HG02981 (cell line): ENCODE measurements around the gene LRSAM1.

Experiments used
- ATAC-seq: cut with Tn5 transposase; IDR thresholded peaks from one replicate; pipeline ENCODE4 v1.9.1; 2021; ENCODE audit warnings: mild to moderate bottlenecking, moderate library complexity; ENCODE audit not compliant: unreplicated experiment

Gene LRSAM1

GRCh38 chr9:127495884-127496555 is 44.7 kb downstream of the LRSAM1 start:
- no peak for ATAC-seq

DNA sequence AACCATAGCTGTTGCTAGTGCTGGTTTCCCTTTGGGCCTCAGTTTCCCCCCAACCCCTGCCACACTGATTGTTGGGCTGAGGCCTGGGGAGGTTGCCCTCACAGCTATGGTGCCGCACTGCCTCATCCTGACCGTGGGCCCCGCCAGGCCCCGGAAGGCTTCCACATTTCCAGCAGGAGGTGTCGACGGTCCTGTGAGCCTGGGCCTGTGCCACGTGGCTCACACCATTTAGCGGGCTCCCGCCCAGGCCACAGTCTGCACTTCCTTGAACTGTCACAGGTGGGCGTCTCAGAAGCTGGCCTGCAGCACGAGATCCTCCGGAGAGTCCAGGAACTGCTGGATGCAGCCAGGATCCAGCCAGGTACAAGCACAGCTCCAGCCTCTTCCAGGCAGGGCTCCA is 45.7 kb downstream of the LRSAM1 start:
- no peak for ATAC-seq

- ATAC-seq: no peak
Observed at GRCh38 chr9:127497656-127498290, 46.5 kb downstream of the LRSAM1 start.

DNA sequence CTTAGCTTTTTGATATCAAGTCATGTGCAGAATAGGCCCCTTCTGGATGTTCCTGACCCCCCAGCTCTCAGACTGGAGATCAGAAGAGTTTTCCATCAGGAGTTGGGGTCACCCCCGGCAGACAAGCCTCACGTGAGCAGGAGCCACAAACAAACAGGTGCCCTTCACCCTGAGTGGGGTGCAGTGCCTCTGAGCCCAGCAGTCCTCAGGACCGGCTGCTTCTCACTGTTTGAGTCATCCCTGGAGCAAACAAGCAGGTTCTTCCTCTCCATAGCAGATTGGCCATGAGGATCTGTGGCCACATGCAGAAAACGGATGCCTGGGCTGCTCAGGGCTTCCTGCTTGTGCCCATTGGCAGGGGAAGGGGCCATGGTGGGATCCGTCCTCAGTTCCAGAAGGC is 47.0 kb downstream of the LRSAM1 start:
- no peak for ATAC-seq

DNA sequence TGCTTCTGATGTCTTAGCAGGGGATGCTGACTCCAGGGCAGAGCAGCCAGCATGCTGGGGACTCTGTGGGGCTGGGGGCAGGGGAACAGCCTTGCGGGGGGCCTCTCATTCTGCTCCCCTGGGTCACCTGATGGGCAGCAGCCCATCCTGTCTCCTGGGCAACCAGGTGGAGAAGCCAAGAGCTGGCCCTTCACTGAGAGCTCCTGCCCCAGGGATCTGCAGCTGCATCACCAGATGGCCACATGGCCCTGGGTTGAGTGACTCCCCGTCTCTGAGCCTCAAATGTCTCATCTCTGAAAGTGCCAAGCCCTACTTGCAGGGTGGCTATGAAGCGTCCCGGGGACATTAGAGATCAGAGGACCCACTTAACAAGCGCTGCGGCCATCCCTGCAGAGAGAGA is 49.1 kb downstream of the LRSAM1 start:
- ATAC-seq: no peak

- no peak for ATAC-seq
Observed at GRCh38 chr9:127500862-127501261, 49.6 kb downstream of the LRSAM1 start.

GRCh38 chr9:127501821-127502343 is 50.6 kb downstream of the LRSAM1 start:
- ATAC-seq: no peak

- no peak for ATAC-seq
Observed at GRCh38 chr9:127502706-127503378, 51.5 kb downstream of the LRSAM1 start.

DNA sequence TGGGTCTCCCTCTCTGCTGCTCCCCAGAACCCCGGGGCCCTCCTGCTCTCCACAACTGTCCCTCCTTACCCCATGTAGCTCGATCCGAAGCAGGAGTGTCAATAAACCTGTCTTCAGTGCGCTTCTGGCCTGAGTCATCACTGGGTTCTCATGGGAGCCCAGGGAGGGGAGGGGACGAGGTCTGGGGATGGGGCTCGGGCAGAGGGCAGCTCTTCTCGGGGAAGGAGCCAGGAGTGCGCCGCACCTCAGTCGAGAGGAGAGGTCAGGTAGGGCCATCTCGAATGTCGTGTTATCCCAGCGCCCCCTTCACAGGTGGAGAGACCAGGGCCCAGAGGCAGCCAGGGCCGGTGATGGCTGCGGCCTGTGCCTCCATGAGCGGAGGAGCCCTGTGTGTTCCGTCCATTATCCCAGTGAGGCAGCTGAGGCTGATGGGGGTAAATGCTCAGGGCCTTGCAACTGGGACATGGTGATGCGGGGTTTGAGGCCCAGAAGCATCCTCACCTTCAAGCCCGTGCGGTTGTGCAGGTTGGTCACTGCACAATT is 52.1 kb downstream of the LRSAM1 start:
- no peak for ATAC-seq

GRCh38 chr9:127503947-127504886 is 52.9 kb downstream of the LRSAM1 start:
- no peak for ATAC-seq

GRCh38 chr9:127504887-127505251 is 53.6 kb downstream of the LRSAM1 start:
- ATAC-seq: no peak

- ATAC-seq: no peak
Observed at GRCh38 chr9:127505396-127506116, 54.2 kb downstream of the LRSAM1 start.

DNA sequence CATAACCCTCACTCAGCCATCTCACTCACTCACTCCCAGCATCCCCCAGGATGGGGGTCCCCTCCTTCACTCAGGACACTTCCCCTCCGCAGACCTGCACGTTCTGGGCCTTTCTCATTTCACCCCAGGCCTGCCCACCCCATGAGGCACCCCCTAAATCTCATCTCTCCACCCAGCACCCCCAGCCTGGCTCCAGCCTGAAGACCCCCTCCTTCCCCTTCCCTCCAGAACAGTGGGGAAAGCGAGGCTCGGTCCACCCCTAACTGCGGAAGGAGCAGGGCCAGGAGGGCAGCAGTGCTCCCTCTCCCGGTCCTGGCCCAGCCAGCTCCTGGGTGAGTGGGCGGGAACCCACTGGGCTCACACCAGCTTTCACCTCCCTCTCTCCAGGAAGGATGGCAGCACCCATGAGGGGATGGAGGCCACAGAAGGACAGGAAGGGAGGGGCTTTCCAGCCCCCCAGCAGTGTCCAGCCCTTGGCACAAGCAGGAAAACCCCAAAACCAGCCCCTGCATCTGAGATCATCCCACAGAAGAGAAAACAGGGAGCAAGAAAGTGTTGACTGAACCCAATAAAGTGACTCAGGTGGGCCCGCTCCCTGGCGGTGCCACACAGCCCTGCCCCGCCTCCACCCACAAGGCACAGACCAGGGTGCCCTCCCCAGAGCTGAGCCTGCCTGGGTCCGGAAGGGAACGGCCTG is 55.0 kb downstream of the LRSAM1 start:
- no peak for ATAC-seq

DNA sequence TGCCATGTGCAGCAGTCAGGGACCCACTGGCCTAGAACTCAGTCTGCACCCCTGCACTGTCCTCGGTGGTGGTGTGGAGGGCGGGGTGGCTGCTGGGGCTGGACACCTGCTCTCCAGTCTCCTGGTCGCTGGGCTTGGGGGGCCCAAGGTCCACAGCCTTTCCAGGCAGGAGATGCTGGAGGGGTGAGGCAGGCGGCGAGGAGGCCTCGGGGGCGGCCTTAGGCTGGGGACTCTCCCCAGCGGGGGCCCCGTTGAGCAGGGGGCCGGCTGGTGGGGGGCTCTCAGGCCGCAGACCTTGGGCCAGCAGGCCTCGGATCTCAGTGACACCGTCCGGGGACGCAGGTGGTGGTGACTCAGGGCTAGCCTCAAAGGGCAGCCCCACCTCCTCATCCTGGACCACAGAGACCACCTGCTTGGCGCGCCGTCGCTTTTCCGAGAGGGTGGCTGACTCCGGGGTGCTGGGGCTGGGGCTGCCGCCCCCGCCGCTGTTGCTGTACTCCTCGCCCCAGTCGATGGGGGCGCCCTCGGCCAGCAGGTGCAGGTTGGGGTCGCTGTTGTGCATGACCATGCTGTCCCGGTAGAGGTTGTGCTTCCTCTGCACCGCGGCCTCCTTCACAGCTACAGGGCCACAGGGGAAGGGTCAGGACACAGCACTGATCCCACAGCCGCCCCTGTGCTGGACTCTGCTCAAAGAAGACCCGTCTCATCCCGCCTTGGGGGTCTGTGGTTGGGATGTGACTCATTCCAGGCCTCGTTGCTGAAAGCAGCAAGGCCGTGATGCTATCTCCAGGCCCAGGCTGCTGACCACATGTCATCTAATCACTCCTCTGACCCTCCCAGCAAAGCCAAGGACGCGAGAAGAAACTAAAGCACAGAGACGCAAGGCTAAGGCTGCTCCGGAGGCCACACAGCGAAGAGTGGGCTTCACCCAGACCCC is 55.8 kb downstream of the LRSAM1 start:
- no peak for ATAC-seq

DNA sequence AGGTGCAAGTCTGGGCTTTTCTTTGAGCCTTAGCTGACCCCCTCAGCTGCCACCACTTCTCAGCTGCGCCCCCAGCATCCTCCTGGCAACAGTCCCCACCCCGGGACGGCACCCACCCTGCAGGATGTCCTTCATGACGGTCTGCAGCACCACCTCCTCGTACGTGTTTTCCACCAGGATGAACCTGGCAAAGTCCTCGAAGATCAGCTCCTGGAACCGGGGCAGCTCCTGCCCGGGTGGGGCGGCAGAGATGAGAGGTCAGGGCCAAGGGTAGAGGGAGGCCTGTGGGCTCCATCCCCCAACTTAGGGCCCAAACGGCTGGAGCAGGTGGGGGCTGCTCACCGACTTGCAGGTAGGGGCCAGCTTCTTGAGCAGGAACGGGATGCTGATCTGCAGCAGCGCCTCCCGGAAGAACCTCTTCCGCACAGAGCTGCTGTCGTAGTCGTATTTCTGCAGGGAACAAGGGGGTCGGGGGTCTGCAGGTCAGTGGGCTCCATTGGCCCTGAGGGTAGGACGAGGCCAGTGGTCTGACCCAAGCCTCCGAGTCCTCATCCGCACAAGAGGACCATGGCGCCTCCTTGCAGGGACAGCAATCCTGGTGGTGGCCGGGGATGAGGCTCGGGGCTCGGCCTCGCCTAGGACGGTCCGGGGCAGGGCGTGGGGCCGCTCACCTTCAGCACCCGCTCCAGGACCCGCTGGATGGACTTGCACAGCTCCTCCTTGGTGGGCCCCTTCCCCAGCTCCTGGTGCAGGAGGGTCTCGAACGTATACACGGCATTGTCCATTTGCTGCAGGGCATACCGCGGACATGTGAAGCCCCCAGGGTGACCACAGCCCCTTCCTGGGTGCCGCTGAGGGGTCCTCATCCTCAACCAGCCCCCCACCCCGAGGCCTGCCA is 56.7 kb downstream of the LRSAM1 start:
- no peak for ATAC-seq

DNA sequence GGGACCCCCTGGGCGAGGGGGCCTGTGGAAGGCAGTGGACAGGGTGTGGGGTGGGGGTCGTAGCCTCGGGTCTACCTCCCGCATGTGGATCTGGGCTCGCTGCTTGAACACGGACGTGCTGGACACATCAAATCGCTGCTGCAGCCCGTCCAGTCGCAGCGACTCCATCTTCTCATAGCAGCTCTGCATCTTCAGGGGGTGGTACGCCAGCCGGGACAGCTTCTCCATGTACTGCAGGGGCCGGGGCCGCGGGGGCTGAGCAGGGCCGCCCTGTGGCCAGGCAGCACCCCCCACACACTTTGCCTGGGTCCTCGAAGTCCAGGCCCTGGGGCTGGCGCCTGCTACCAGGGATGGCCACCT is 57.6 kb downstream of the LRSAM1 start:
- no peak for ATAC-seq

DNA sequence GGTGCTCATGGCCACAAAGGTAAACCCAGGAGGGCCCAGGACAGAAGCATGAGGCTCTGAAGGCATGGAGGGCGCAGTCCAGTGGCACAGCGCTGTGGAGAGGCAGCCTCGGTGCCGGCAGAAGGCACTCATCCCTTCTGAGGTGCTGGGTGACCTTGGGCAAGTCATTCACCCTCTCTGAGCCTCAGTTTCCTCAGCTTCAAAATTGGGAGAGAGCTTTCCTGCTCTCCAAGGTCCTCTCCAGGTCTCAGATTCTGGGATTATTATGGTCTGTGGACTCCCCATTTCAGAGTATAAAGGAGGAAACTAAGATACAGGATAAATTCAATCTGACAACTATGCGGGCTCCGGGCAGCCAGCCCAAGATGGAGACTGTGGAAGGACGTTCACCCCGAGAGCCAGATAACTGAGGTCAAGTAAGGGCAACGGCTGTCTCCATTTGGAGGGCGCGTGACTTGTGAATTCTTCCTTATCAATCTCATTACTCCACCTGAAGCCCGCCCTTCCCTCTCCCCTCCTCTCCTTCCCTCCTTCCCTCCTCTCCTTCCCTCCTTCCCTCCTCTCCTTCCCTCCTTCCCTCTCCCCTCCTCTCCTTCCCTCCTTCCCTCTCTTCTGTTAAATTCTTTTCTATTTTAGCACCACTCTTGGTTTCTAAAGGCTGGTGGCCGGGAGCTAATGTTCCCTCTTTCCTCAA is 58.1 kb downstream of the LRSAM1 start:
- no peak for ATAC-seq
